Chondrocyte (in vitro differentiated cells): ENCODE results near the gene USP24. TPM values are rescaled to one million over a fixed set of nuclear protein-coding genes. Genes with fewer than 3 reads are reported as not detected.

Source experiments
- DNase-seq: peaks from one replicate; pipeline ENCODE4 v3.0.0; 2021; ENCODE audit warnings: mixed read lengths, low spot score
- H3K27ac Mint-ChIP-seq: one replicate; pipeline ENCODE4 v1.8.0; 2021; ENCODE audit warnings: mild to moderate bottlenecking, moderate library complexity, mixed read lengths; ENCODE audit not compliant: unreplicated experiment
- H3K27me3 Mint-ChIP-seq: 2 replicates; pipeline ENCODE4 v1.8.0; 2021; ENCODE audit warnings: low read depth, mixed read lengths
- H3K36me3 Mint-ChIP-seq: 2 replicates; pipeline ENCODE4 v1.8.0; 2021; ENCODE audit warnings: low read depth, mixed read lengths
- H3K4me1 Mint-ChIP-seq: 2 replicates; pipeline ENCODE4 v1.8.0; 2021; ENCODE audit warnings: low read depth, mild to moderate bottlenecking, mixed read lengths
- H3K4me3 Mint-ChIP-seq: one replicate; pipeline ENCODE4 v1.8.0; 2021; ENCODE audit warnings: mild to moderate bottlenecking, moderate library complexity, mixed read lengths; ENCODE audit not compliant: unreplicated experiment
- H3K9me3 Mint-ChIP-seq: 2 replicates; pipeline ENCODE4 v1.8.0; 2021; ENCODE audit warnings: low read depth, mixed read lengths
- total RNA-seq: library from RNA; stranded (reverse); gene quantifications from 3 replicates; pipeline ENCODE4 v1.2.1, GENCODE V29; 2021
- TF ChIP-seq, protein P1 (sequence below): fragments of 200-600 bp; sonication (generic); IDR thresholded peaks from 2 replicates; pipeline ENCODE4 v1.5.0; 2021; ENCODE audit warnings: antibody characterized with exemption, mild to moderate bottlenecking, moderate library complexity

The USP24 gene
- total RNA-seq, 1 donor from 2014 or later: 25.8 TPM

DNA sequence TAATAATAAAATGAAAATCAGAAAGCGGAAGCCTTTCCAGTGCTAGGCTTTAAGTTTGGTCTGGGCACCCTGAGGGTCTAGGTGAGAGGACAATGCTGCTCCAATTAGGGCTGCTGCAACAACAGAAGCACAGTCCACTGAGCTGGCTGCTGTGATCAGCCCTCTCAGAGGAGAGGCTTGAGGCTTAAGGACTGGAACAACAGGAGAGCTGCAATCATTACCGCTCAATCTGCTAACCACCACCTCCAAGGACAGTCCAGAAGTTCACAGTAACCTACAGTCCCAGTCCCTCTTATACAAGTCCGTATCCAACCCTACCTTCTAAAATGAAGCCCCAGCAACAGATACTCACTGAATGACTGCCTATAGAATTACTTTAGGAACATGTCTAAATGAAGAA is 62.1 kb downstream of the USP24 start:
- TF ChIP-seq, protein P1, sequence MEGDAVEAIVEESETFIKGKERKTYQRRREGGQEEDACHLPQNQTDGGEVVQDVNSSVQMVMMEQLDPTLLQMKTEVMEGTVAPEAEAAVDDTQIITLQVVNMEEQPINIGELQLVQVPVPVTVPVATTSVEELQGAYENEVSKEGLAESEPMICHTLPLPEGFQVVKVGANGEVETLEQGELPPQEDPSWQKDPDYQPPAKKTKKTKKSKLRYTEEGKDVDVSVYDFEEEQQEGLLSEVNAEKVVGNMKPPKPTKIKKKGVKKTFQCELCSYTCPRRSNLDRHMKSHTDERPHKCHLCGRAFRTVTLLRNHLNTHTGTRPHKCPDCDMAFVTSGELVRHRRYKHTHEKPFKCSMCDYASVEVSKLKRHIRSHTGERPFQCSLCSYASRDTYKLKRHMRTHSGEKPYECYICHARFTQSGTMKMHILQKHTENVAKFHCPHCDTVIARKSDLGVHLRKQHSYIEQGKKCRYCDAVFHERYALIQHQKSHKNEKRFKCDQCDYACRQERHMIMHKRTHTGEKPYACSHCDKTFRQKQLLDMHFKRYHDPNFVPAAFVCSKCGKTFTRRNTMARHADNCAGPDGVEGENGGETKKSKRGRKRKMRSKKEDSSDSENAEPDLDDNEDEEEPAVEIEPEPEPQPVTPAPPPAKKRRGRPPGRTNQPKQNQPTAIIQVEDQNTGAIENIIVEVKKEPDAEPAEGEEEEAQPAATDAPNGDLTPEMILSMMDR: no peak
- H3K27ac Mint-ChIP-seq: no peak overlapping the region
- H3K4me1 Mint-ChIP-seq: peaks cover 9% of the 10 kb centered on the region
- H3K27me3 Mint-ChIP-seq: no peaks in the 10 kb centered on the region
- no peak for DNase-seq
- no peaks in the 10 kb centered on the region for H3K9me3 Mint-ChIP-seq
- H3K4me3 Mint-ChIP-seq: no peak overlapping the region
- H3K36me3 Mint-ChIP-seq: peaks cover 28% of the 10 kb centered on the region

DNA sequence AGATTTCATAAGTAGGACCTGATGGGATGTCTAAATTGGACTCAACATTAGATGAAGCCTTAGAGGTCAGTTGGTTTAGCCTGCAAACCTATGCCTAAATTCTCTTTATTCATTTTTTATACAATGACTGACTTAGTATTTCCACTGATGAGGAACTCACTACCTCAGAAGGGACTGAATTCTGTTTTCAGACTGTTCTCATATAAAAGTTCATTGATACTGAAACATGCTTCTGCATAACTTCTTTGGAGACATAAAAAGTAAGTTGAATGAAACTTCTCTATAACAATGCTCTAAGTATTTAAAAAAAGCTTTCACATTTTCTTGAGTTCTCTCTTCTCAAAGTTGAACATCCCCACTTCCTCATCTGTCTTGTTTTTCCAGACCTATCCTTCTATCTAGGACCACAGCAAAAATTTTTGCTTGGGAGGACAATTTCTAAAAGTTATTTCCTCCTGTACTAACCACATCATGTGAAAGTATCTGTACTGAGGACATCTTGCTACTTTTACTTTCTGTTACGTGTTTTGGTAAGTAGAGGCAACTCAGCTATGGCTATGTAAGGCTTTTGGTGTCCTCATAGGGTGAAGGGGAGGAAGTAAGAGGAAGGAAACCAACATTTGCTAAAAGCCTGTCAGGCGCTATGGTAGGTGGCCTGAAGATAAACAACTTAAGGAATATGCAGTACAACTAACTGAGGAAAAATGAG is 64.1 kb downstream of the USP24 start:
- H3K27me3 Mint-ChIP-seq: no peaks in the 10 kb centered on the region
- no peak for DNase-seq
- TF ChIP-seq, protein P1: no peak
- no peak overlapping the region for H3K27ac Mint-ChIP-seq
- H3K36me3 Mint-ChIP-seq: peaks cover 25% of the 10 kb centered on the region
- H3K4me3 Mint-ChIP-seq: no peak overlapping the region
- H3K9me3 Mint-ChIP-seq: no peaks in the 10 kb centered on the region
- peaks cover 8% of the 10 kb centered on the region for H3K4me1 Mint-ChIP-seq

DNA sequence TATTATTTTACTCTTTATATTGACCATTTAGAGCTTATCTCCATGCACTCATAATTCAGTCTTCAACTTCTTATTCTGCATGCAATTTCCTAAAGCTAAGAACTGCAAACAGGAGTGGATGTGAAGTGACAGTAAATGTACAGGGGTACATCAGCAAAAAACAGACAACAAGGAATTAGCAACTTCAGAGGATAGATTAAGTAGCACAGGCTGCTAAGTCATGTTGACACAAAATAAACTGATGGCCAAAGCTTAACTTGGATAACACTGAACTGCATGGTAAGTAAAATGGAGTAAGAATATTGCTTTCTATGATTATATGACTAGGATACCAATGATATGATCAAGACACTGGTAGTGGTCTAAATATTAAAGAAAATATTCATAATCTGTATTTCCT is 66.5 kb downstream of the USP24 start:
- no peak for DNase-seq
- Mint-ChIP-seq H3K4me1 (peaks cover 8% of the 10 kb centered on the region), H3K27me3 (no peaks in the 10 kb centered on the region), H3K27ac (no peak overlapping the region), H3K36me3 (peaks cover 20% of the 10 kb centered on the region), H3K9me3 (no peaks in the 10 kb centered on the region), H3K4me3 (no peak overlapping the region)
- TF ChIP-seq, protein P1: no peak

DNA sequence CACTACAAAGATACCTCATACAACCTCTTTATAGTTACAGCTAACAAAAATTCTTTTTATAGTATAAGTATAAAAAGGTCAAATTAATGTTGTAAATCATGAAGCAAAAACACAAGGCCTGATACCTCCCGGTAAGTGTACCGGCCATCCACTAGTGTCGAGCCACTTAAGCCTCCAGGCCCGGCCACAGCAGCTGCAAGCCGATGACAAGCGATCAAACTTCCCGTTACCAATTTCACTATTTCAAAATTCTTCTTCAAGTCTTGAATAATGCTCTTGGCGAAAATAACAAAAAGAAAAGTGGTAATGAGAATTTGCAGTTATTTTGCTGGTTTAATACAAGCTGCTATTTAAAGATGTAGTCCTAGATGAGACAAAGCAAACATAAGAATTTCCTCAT is 67.6 kb downstream of the USP24 start:
- H3K27ac Mint-ChIP-seq: no peak overlapping the region
- peaks cover 8% of the 10 kb centered on the region for H3K4me1 Mint-ChIP-seq
- TF ChIP-seq, protein P1: no peak
- peaks cover 17% of the 10 kb centered on the region for H3K36me3 Mint-ChIP-seq
- H3K4me3 Mint-ChIP-seq: no peak overlapping the region
- no peaks in the 10 kb centered on the region for H3K27me3 Mint-ChIP-seq
- no peaks in the 10 kb centered on the region for H3K9me3 Mint-ChIP-seq
- no peak for DNase-seq

DNA sequence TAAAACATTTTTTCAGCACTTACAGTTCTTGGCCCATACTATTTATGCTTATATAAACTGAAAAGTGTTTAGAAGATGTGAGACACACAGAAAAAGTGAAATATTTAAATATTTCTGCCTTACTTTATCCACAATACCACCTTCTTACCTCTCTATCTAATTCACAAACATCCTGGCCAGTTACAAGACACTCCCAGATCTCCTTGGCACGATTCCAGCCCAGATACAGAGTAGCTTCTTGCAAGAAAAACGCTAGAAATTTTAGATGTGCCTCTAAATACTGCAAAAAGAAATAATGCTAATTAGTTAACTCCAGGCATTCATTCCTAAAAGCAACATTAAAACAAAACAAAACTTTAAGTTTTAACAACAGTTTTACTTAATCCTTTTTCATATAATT is 68.4 kb downstream of the USP24 start:
- peaks cover 8% of the 10 kb centered on the region for H3K4me1 Mint-ChIP-seq
- peaks cover 22% of the 10 kb centered on the region for H3K36me3 Mint-ChIP-seq
- TF ChIP-seq, protein P1: no peak
- no peaks in the 10 kb centered on the region for H3K27me3 Mint-ChIP-seq
- H3K9me3 Mint-ChIP-seq: no peaks in the 10 kb centered on the region
- no peak overlapping the region for H3K4me3 Mint-ChIP-seq
- DNase-seq: no peak
- H3K27ac Mint-ChIP-seq: no peak overlapping the region
